ENCODE measurements around the gene DUSP22.

The DUSP22 gene

GRCh38 chr6:311679-312220 lies 19.5 kb downstream of the DUSP22 start:
- no peak for DNase-seq

GRCh38 chr6:313087-313486 lies 20.8 kb downstream of the DUSP22 start:
- no peak for DNase-seq

GRCh38 chr6:313917-314316 lies 21.6 kb downstream of the DUSP22 start:
- no peak for DNase-seq

- DNase-seq: no peak
Measured at GRCh38 chr6:314377-314776, 22.1 kb downstream of the DUSP22 start.

DNA sequence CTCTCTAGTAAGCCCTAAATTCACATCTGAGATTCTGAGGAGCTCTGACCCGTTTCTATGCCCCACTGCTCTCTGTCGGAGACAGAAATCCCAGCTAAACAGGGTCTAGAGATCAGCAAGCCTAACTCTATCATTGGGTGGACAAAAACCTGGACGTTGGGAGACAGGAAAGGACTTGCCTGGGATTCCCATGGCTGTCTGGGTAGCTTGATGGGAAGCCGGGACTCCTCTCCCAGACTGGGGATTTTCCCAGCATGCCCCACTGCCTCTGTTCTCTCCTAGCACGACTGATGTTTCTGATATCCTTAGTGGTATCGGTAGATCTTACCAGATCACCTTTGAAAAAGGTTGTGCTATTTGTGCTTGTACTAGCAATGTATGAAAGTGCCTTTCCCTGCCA lies 22.9 kb downstream of the DUSP22 start:
- DNase-seq: no peak

- DNase-seq: no peak
Measured at GRCh38 chr6:315921-316752, 23.9 kb downstream of the DUSP22 start.

GRCh38 chr6:316753-317038 lies 24.4 kb downstream of the DUSP22 start:
- no peak for DNase-seq

GRCh38 chr6:317060-317447 lies 24.8 kb downstream of the DUSP22 start:
- no peak for DNase-seq

GRCh38 chr6:317448-318144 lies 25.3 kb downstream of the DUSP22 start:
- no peak for DNase-seq

GRCh38 chr6:318243-318890 lies 26.1 kb downstream of the DUSP22 start:
- DNase-seq: no peak

GRCh38 chr6:319177-320131 lies 27.2 kb downstream of the DUSP22 start:
- DNase-seq: no peak

- DNase-seq: no peak
Measured at GRCh38 chr6:320351-321157, 28.3 kb downstream of the DUSP22 start.

- DNase-seq: no peak
Measured at GRCh38 chr6:321158-321438, 28.8 kb downstream of the DUSP22 start.

- no peak for DNase-seq
Measured at GRCh38 chr6:321536-322258, 29.4 kb downstream of the DUSP22 start.

- DNase-seq: no peak
Measured at GRCh38 chr6:322259-322930, 30.1 kb downstream of the DUSP22 start.

GRCh38 chr6:322940-323729 lies 30.8 kb downstream of the DUSP22 start:
- DNase-seq: no peak

DNA sequence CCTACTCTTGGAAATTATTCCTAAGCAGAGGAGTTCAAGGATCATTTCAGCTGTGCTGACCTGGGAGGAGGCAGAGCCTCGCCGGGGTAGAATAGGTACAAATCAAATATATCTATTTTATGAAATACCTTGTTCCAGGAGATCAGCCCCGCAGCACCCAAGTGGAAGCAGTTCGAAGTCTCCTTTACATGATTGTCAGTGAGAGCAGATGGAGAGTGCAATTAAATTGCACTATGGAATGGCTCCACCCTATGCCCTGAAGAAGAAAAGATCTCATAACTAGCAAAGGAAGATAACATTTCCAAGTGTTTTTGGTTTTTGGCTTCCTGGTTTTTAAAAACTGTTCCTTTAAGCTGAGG lies 31.4 kb downstream of the DUSP22 start:
- no peak for DNase-seq

- no peak for DNase-seq
Measured at GRCh38 chr6:324116-324728, 31.9 kb downstream of the DUSP22 start.

DNA sequence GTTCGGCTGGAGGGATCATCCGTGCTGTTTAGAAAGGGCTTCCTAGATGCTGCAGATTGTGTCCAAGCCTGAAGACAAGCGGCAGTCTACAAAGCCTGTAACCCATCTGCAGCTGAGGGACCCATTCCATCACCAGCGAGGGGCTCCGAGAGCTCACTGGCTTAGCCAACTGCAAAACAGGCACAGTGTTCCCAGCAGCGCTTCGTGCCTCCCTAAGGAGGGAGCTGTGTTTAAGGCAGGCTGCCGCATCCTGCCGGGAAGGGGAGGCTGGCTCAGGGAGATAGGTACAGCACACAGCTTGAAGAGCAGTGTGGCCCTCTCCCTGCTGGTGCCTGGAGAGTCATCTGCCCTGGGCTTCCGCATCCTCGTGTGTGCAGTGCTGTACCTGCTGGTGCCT lies 32.4 kb downstream of the DUSP22 start:
- no peak for DNase-seq

All from NCI-H1048 (cell line).